Measurements from ENCODE around the gene MRPL17. TPM values are rescaled to one million over a fixed set of nuclear protein-coding genes. Genes with fewer than 3 reads are reported as not detected.

The MRPL17 gene
- total and polyA plus RNA-seq, 7 donors = 18.3 to 97.5 (median 23.4) TPM

DNA sequence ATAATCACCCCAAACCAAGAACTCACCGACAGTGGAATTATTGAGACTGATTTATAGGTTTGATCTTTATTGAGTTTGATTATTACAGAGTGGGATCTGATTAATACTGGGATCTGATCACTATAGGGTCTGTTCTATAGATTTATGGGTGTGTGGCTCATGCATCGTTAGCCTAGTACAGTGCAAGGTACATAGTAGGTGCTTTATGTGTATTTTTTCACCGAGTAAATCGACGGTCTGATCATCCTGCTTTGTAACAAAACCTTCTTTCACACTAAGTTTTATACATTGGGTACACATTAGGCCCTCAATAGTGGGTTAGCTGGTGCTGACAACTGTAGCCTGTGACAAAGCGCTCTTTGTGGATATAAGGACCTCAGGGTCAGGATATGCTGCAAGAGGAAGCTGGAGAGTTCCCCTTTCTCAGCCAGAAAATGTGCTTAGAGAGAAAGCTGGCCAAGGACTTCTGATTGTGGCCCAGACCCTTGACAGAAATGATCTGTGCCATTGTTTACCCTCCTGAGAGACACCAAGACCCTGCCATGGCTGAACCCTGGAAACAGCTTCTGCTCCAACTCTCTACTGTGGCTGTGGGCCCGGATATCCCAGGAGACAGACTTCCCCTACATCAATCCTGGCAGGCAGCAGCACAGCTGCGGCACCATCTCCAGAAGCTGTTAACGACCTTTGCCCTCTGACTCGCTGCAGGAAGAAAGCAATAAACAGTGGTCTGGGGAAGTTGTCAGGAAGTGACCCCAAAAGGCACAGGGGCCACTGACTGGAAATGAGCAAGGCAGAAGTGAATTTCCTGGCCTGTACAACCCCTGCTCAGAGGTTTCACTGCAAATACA, 47.8 kb downstream of the MRPL17 start:
- peak overlapping the region; percentile 58 to 76 (median 70) for H3K27ac ChIP-seq
- no peaks in the 10 kb centered on the region for H3K27me3 ChIP-seq
- no peaks in the 10 kb centered on the region for H3K9me3 ChIP-seq
- TF ChIP-seq POLR2AphosphoS5 (IDR thresholded peaks at IDR 0.05) = peak in 3 of 4 donors; percentile 47 to 48 (median 48)
- TF ChIP-seq, protein P1, sequence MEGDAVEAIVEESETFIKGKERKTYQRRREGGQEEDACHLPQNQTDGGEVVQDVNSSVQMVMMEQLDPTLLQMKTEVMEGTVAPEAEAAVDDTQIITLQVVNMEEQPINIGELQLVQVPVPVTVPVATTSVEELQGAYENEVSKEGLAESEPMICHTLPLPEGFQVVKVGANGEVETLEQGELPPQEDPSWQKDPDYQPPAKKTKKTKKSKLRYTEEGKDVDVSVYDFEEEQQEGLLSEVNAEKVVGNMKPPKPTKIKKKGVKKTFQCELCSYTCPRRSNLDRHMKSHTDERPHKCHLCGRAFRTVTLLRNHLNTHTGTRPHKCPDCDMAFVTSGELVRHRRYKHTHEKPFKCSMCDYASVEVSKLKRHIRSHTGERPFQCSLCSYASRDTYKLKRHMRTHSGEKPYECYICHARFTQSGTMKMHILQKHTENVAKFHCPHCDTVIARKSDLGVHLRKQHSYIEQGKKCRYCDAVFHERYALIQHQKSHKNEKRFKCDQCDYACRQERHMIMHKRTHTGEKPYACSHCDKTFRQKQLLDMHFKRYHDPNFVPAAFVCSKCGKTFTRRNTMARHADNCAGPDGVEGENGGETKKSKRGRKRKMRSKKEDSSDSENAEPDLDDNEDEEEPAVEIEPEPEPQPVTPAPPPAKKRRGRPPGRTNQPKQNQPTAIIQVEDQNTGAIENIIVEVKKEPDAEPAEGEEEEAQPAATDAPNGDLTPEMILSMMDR (IDR thresholded peaks at IDR 0.05) = no peak
- WGBS, 2 donors = 41 to 44% methylated on average over 10 of the region's 10 CpGs
- H3K4me1 ChIP-seq = peaks cover 0 to 64% (median 54%) of the 10 kb centered on the region in 4 donors
- intact Hi-C loops (cut with DNase I) = no loop called here
- no peak overlapping the region for H3K4me3 ChIP-seq
- peaks cover 13 to 49% (median 29%) of the 10 kb centered on the region in 4 donors for H3K36me3 ChIP-seq
- DNase-seq = peak; percentile 80

DNA sequence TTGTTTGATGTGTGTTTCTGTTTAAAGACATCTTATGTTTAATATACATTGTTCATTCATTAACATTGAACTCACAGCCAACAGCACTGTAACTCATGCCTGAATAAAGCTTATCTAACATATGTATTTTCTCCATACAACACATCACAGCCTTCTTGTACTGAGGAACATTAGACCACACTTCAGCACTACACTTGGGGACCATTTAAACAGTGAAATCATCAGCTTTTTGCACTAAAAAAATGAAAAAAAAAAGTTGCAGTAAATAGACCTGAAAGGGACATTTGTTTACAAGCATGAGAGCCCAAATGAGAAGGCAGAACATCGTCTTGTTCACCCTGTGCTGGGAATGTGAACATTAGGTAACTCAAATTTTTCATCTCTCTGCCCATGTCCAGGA, 48.6 kb downstream of the MRPL17 start:
- peaks cover 0 to 59% (median 50%) of the 10 kb centered on the region in 4 donors for H3K4me1 ChIP-seq
- no peak for DNase-seq
- 71 to 77% methylated on average over 1 of the region's 1 CpG for WGBS, 2 donors

DNA sequence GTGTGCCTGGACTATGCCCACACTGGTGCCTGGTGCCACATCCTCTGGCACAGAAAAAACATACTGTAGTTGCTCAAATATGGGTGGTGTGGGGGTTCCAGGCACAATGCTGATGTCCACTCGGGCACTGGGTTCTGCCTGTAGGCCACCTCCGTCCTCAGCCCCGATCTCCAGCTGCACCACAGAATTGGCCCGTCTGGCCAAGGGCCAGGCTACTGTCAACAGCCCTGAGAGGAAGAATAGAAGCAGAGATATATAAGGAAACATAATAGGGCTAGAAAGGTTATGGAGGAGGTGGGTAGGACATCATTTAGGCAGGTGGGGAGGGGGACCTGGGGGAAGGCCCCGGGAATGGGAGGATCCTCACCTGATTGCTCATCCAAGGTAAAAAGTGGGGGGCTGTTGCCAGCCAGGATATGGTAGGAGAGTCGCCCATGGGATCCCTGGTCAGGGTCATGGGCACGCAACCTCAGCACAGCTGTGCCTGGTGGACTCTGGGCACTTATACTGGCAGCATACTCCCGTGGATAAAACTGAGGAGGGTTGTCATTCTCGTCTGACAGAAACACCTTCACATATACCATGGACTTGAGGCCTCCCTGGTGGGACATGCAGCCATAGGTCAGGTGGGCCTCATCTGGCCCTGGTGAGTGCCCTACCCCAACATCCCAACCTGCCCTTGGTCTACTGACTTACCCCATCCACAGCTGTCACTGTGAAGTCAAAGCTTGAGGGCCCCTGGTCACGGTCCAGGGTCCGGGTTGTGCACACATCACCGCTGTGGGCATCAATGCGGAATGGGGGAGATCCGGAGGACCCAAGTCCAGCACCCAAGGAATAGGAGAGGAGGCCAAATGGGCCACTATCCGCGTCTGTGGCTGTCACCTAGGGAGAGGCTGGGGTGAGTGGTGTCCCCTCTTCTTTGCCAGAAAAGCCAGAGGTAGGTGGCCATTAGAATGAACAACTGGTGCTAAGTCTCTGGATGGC, 49.4 kb downstream of the MRPL17 start:
- Histone ChIP-seq H3K9me3 (no peaks in the 10 kb centered on the region), H3K27me3 (no peaks in the 10 kb centered on the region), H3K4me1 (peaks cover 0 to 51% (median 42%) of the 10 kb centered on the region in 4 donors), H3K4me3 (no peak overlapping the region), H3K36me3 (peaks cover 5 to 53% (median 34%) of the 10 kb centered on the region in 4 donors), H3K27ac (peak overlapping the region in 1 of 4 donors; percentile 76)
- WGBS, 2 donors = 94 to 95% methylated on average over 16 of the region's 16 CpGs
- TF ChIP-seq POLR2A (IDR thresholded peaks at IDR 0.05) = no peak
- TF ChIP-seq POLR2AphosphoS5 (IDR thresholded peaks at IDR 0.05) = no peak
- TF ChIP-seq EP300 (IDR thresholded peaks at IDR 0.05) = no peak
- intact Hi-C loops (cut with DNase I) = no loop called here
- no peak for DNase-seq

More for the DNA sequence above, 48.6 kb downstream of the MRPL17 start:
- intact Hi-C loops (cut with DNase I) = no loop called here
- H3K9me3 ChIP-seq = no peaks in the 10 kb centered on the region
- H3K36me3 ChIP-seq = peaks cover 6 to 49% (median 29%) of the 10 kb centered on the region in 4 donors
- H3K4me3 ChIP-seq = no peak overlapping the region
- H3K27ac ChIP-seq = peak overlapping the region; percentile 58 to 76 (median 70)
- H3K27me3 ChIP-seq = no peaks in the 10 kb centered on the region
- TF ChIP-seq POLR2AphosphoS5 (IDR thresholded peaks at IDR 0.05) = no peak
- no peak for TF ChIP-seq EP300 (IDR thresholded peaks at IDR 0.05)
- TF ChIP-seq POLR2A (IDR thresholded peaks at IDR 0.05) = no peak
- TF ChIP-seq, protein P1 (IDR thresholded peaks at IDR 0.05) = no peak

DNA sequence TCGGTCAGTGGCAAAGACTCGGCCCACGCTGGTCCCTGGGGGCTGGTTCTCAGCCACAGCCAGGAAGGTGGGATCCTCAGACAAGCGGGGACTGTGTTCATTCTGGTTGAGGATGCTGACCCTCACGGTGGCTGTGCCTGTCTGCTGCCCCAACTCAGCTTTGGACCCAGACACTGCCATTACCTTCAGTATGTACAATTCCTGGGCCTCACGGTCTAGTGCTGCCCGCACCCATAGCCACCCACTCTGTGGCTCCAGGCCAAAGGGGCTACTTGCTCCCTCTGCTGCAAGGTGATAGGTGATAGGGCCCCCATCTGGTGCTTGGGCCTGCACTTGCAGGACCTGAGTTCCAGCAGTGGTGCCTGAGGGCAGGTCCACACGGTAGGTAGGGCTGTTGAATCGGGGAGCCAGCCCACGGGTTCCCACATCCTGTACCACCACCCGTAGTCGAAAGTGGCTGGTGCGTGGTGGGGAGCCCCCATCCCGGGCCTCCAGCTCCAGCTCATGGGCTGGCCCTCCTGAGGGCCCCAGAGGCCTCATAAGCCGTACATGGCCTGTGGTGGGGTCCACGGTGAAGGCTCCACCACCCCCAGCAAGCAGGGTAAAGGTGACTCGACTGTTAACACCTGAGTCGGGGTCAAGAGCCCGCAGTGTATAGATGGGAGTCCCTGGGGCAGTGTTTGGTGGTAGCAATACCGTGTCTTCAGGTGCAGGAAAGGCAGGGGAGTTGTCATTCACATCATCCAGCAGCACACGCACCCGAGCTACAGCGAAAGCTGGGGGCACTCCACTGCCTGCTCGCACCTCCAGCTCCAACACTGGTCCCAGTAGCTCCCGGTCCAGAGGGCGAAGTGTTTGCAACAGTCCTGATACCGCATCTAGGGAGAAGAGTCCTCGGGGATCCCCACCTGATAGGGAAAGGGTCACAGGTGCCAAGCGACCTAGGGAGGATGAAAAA, 50.7 kb downstream of the MRPL17 start:
- TF ChIP-seq POLR2A (IDR thresholded peaks at IDR 0.05) = no peak
- TF ChIP-seq EP300 (IDR thresholded peaks at IDR 0.05) = no peak
- TF ChIP-seq, protein P1 (IDR thresholded peaks at IDR 0.05) = no peak
- TF ChIP-seq POLR2AphosphoS5 (IDR thresholded peaks at IDR 0.05) = no peak
- no peak for DNase-seq
- Histone ChIP-seq H3K9me3 (no peaks in the 10 kb centered on the region), H3K36me3 (peaks cover 5 to 65% (median 37%) of the 10 kb centered on the region in 4 donors), H3K27me3 (no peaks in the 10 kb centered on the region), H3K4me3 (no peak overlapping the region), H3K4me1 (peaks cover 0 to 38% (median 29%) of the 10 kb centered on the region in 4 donors), H3K27ac (no peak overlapping the region)
- WGBS, 2 donors = 92 to 95% methylated on average over 29 of the region's 29 CpGs
- intact Hi-C loops (cut with DNase I) = no loop called here

All from sigmoid colon (tissue), 7 donors.